ENCODE results near the gene PIK3C2B. TPM values are rescaled to one million over a fixed set of nuclear protein-coding genes. Genes with fewer than 3 reads are reported as not detected.

Gene PIK3C2B
- total and polyA plus RNA-seq, 2 of the 8 experiments (the other 6 are each of a cell fraction or from before 2014, with no cell fraction given): 20.4 to 36.7 TPM

DNA sequence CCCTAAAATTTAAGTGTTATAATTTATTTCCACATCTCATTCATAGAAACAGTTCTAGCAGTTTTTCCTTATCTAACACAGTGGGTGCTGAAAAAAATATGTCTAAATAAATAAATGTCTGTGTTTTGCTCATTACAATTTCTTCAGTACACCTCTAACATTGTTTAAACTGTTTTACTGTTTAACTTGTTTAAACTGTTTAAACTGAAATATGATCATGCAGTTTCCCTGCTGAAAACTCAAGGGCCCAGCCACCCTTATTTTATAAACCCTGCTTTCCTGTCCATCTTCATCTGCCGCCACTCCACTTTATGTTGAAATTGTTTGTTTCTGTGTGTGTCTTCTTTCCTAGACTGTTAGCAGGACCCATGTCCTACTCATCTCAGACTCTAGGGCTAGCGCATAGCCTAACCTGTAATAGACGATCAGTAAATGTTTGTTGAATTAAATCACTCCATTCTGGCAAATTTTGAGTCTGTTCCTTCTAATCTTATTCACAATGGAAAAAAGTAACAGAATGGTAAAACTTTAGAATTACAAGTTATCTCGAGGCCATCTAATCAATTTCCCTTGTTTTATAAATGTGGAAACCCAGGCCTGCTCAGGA, 9.4 kb upstream of the PIK3C2B start:
- Histone ChIP-seq H3K79me1 (ENCODE audit: low read depth, low read length) (no peaks in the 10 kb centered on the region), H2BK15ac (ENCODE audit: low read length) (no peak overlapping the region), H3K4me3 (ENCODE audit: extremely low read depth in 1 of 4, insufficient read depth in 2 of 4, low read depth in 3 of 4, low read length in 4 of 4) (no peak overlapping the region), H3K79me2 (ENCODE audit: control insufficient read depth in 1 of 2, insufficient read depth in 2 of 2, low read length in 2 of 2) (no peaks in the 10 kb centered on the region), H2AFZ (ENCODE audit: low read length) (no peak overlapping the region), H3K4me1 (replicated peaks in 1 of 4; ENCODE audit: control insufficient read depth in 3 of 4, insufficient read depth in 4 of 4, low read length in 3 of 4) (peaks cover 0 to 2% (median 0%) of the 10 kb centered on the region in 4 experiments; a peak in 1 of 7 replicates), H3K9me3 (ENCODE audit: insufficient read depth in 2 of 2, low read depth in 1 of 2, low read length in 1 of 2) (no peaks in the 10 kb centered on the region), H2BK120ac (replicated peaks; ENCODE audit: low read depth, low read length) (no peak overlapping the region), H4K8ac (ENCODE audit: extremely low read depth, insufficient read depth, low read length) (no peak overlapping the region), H2AK5ac (ENCODE audit: low read depth, low read length) (no peak overlapping the region), H2BK20ac (ENCODE audit: low read length) (no peak overlapping the region), H3K23ac (ENCODE audit: insufficient read length) (no peak overlapping the region), H3K14ac (ENCODE audit: insufficient read length) (no peak overlapping the region), H3K4me2 (ENCODE audit: insufficient read depth in 1 of 2, low read depth in 2 of 2, low read length in 2 of 2) (no peak overlapping the region), H2BK12ac (ENCODE audit: low read depth, low read length) (no peak overlapping the region), H3K9ac (replicated peaks in 1 of 4; ENCODE audit: extremely low read depth in 1 of 4, low read depth in 3 of 4, low read length in 3 of 4) (no peak overlapping the region), H3K27ac (ENCODE audit: low read depth, low read length) (no peak overlapping the region), H3K27me3 (replicated peaks in 1 of 4; ENCODE audit: control insufficient read depth in 3 of 4, extremely low read depth in 1 of 4, insufficient read depth in 3 of 4, low read length in 3 of 4) (no peaks in the 10 kb centered on the region), H3K23me2 (ENCODE audit: low read depth, low read length) (peaks cover 2% of the 10 kb centered on the region; the same call in 1 of the 2 replicates), H4K5ac (ENCODE audit: insufficient read length, low read depth, low read length) (no peak overlapping the region), H3K56ac (replicated peaks; ENCODE audit: insufficient read length, low read depth, low read length) (no peak overlapping the region), H4K20me1 (replicated peaks in 1 of 2; ENCODE audit: control insufficient read depth in 1 of 2, insufficient read depth in 2 of 2, low read length in 2 of 2) (peaks cover 0 to 2% of the 10 kb centered on the region in 2 experiments), H3K4ac (replicated peaks; ENCODE audit: insufficient read length, low read depth, low read length) (no peak overlapping the region), H2BK5ac (ENCODE audit: low read depth, low read length) (no peak overlapping the region), H3K18ac (ENCODE audit: extremely low read depth, low read length) (no peak overlapping the region), H3K36me3 (ENCODE audit: control insufficient read depth in 2 of 4, insufficient read depth in 4 of 4, low read length in 3 of 4) (no peaks in the 10 kb centered on the region), H4K91ac (replicated peaks; ENCODE audit: insufficient read length, low read length) (no peak overlapping the region)
- DNase-seq (ENCODE audit: low read depth in 1 of 2, low spot score in 2 of 2) (no peak), FAIRE-seq (no peak)
- CTCF ChIA-PET (ENCODE audit: partially characterized antibody): interaction anchor here (0.6 to 49.0 kb wide), 14 partner anchors 11 to 319 kb away, joined by 3 to 2124 read pairs (median 4); partner anchors contain the start of genes LRRN2 and PIK3C2B
- POLR2A ChIA-PET (ENCODE audit: partially characterized antibody): interaction anchor here (1.8 kb wide), 1 partner anchor 10 kb away, joined by 15 read pairs; the partner anchor contains the start of gene PIK3C2B
- 85% methylated on average over 4 of the region's 4 CpGs; no CpG with 5 or more reads in 1 of the 2 experiments for WGBS, 2 experiments (ENCODE audit: extremely low coverage in 1 of 2, insufficient coverage in 1 of 2, insufficient read length in 1 of 2, insufficient replicate concordance in 2 of 2, low coverage in 1 of 2, low lambda C conversion rate in 2 of 2, missing lambda C conversion rate in 1 of 2)
- no peak for TF ChIP-seq HDAC6 (IDR thresholded peaks at IDR 0.05; ENCODE audit: low read depth, low read length)
